Caco-2 (cell line): ENCODE measurements around the gene ATP10B. TPM values are rescaled to one million over a fixed set of nuclear protein-coding genes. Genes with fewer than 3 reads are reported as not detected.

Source experiments
- BruUV-seq: library from RNA; stranded (reverse); fragments of 400-500 nt; replicated peaks from 2 replicates; lab custom pipeline; 2021; lab: Mats Ljungman, UMichigan
- CTCF ChIA-PET: fragments of 300-600 bp; sonication (Branson Sonifier 250); formaldehyde crosslinking; loops from one replicate; lab custom pipeline; 2022; ENCODE audit warnings: antibody characterized with exemption; lab: Charles Lee
- POLR2A ChIA-PET: fragments of 300-600 bp; sonication (Branson Sonifier 250); formaldehyde crosslinking; loops from one replicate; lab custom pipeline; 2022; ENCODE audit warnings: antibody characterized with exemption; lab: Charles Lee
- DNase-seq, 2 experiments: peaks; one replicate each; pipeline versions ENCODE4 v3.0.0 to v3.0.0-alpha.2; 2020 to 2022
- H3K27me3 ChIP-seq: replicated peaks from 2 replicates; pipeline ENCODE4 v1.6.0; 2011; ENCODE audit warnings: low read length; ENCODE audit not compliant: control insufficient read depth, insufficient read depth
- H3K36me3 ChIP-seq: 2 replicates; pipeline ENCODE4 v1.5.1; 2011; ENCODE audit warnings: low read length; ENCODE audit not compliant: control insufficient read depth, insufficient read depth
- H3K4me1 ChIP-seq: fragments of 250-450 bp; sonication (Bioruptor Pico); 2 replicates; pipeline ENCODE4 v1.5.1; 2020; ENCODE audit warnings: mild to moderate bottlenecking
- H3K4me3 ChIP-seq: 2 replicates; pipeline ENCODE4 v1.5.1; 2011; ENCODE audit warnings: low read depth, mild to moderate bottlenecking, control low read depth, low read length
- H3K9me3 ChIP-seq: fragments of 250-450 bp; sonication (Bioruptor Pico); 2 replicates; pipeline ENCODE4 v1.5.1; 2020; ENCODE audit warnings: mild to moderate bottlenecking, moderate library complexity
- H3K27ac Mint-ChIP-seq: one replicate; pipeline ENCODE4 v1.8.0; 2022; ENCODE audit warnings: mixed read lengths; ENCODE audit not compliant: unreplicated experiment
- H3K27me3 Mint-ChIP-seq: one replicate; pipeline ENCODE4 v1.8.0; 2022; ENCODE audit warnings: mixed read lengths; ENCODE audit not compliant: insufficient read depth, unreplicated experiment
- H3K36me3 Mint-ChIP-seq: one replicate; pipeline ENCODE4 v1.8.0; 2022; ENCODE audit warnings: mild to moderate bottlenecking, mixed read lengths; ENCODE audit not compliant: insufficient read depth, unreplicated experiment
- H3K4me1 Mint-ChIP-seq: one replicate; pipeline ENCODE4 v1.8.0; 2022; ENCODE audit warnings: low read depth, mixed read lengths; ENCODE audit not compliant: unreplicated experiment
- H3K4me3 Mint-ChIP-seq: one replicate; pipeline ENCODE4 v1.8.0; 2022; ENCODE audit warnings: mild to moderate bottlenecking, moderate library complexity, mixed read lengths; ENCODE audit not compliant: unreplicated experiment
- H3K9me3 Mint-ChIP-seq: one replicate; pipeline ENCODE4 v1.8.0; 2022; ENCODE audit warnings: mixed read lengths; ENCODE audit not compliant: unreplicated experiment
- CTCF ChIP-seq, 2 experiments: fragments of 200-600 bp in 1 of 2; IDR thresholded peaks; 1 replicate in 1 of 2; 2 replicates in 1 of 2; pipeline versions ENCODE4 v1.5.1 to v1.8.0; 2011 to 2022; ENCODE audit warnings: antibody characterized with exemption in 1 of 2, control low read depth in 1 of 2, inconsistent platforms in 1 of 2, low read depth in 1 of 2, low read length in 1 of 2, mild to moderate bottlenecking in 1 of 2, moderate library complexity in 1 of 2; ENCODE audit not compliant: insufficient read depth in 1 of 2, severe bottlenecking in 1 of 2, unreplicated experiment in 1 of 2
- intact Hi-C: fragments of 100-400 bp; cut with micrococcal nuclease; formaldehyde crosslinking; loops from one replicate; pipeline ENCODE4 v1.10.0; 2022; ENCODE audit not compliant: unreplicated experiment
- total RNA-seq: library from RNA; stranded (reverse); gene quantifications from 2 replicates; pipeline ENCODE4 v1.2.3, GENCODE V29; 2022

The ATP10B gene
- total RNA-seq, 1 experiment from 2014 or later, result 0.43 TPM

- no peak for TF ChIP-seq CTCF (IDR thresholded peaks at IDR 0.05; ENCODE audit: insufficient read depth in 1 of 2, low read depth in 1 of 2, low read length in 1 of 2, severe bottlenecking in 1 of 2, unreplicated experiment in 1 of 2)
- POLR2A ChIA-PET, result no interaction called here
- H3K27me3 Mint-ChIP-seq, result peaks cover 2% of the 10 kb centered on the region
- H3K4me3 Mint-ChIP-seq, result no peak overlapping the region
- CTCF ChIA-PET, result interaction anchor here (0.7 kb wide), 1 partner anchor 262 kb away, joined by 5 read pairs; no protein-coding TSS in a partner anchor
- intact Hi-C loops, result no loop called here
- no TSS peak for BruUV-seq
- no peaks in the 10 kb centered on the region for H3K27me3 ChIP-seq
- DNase-seq, result no peak
- no peaks in the 10 kb centered on the region for H3K36me3 ChIP-seq
- no peak overlapping the region for H3K27ac Mint-ChIP-seq
- H3K4me1 Mint-ChIP-seq, result no peaks in the 10 kb centered on the region
- H3K9me3 ChIP-seq, result no peaks in the 10 kb centered on the region
- H3K4me1 ChIP-seq, result no peaks in the 10 kb centered on the region
- H3K36me3 Mint-ChIP-seq, result no peaks in the 10 kb centered on the region
- no peak overlapping the region for H3K4me3 ChIP-seq
- H3K9me3 Mint-ChIP-seq, result no peaks in the 10 kb centered on the region
Measured at GRCh38 chr5:160769301-160769700, 82.7 kb downstream of the ATP10B start.

GRCh38 chr5:160767062-160767461, 84.9 kb downstream of the ATP10B start:
- Mint-ChIP-seq H3K36me3 (no peaks in the 10 kb centered on the region), H3K9me3 (no peaks in the 10 kb centered on the region), H3K27me3 (peaks cover 4% of the 10 kb centered on the region), H3K4me1 (no peaks in the 10 kb centered on the region), H3K27ac (no peak overlapping the region), H3K4me3 (no peak overlapping the region)
- H3K36me3 ChIP-seq, result no peaks in the 10 kb centered on the region
- POLR2A ChIA-PET, result no interaction called here
- CTCF ChIA-PET, result no interaction called here
- H3K4me3 ChIP-seq, result no peak overlapping the region
- no peaks in the 10 kb centered on the region for H3K27me3 ChIP-seq
- no TSS peak for BruUV-seq
- intact Hi-C loops, result no loop called here
- no peaks in the 10 kb centered on the region for H3K4me1 ChIP-seq
- no peaks in the 10 kb centered on the region for H3K9me3 ChIP-seq
- no peak for DNase-seq
- TF ChIP-seq CTCF (IDR thresholded peaks at IDR 0.05; ENCODE audit: insufficient read depth in 1 of 2, low read depth in 1 of 2, low read length in 1 of 2, severe bottlenecking in 1 of 2, unreplicated experiment in 1 of 2), result no peak

DNA sequence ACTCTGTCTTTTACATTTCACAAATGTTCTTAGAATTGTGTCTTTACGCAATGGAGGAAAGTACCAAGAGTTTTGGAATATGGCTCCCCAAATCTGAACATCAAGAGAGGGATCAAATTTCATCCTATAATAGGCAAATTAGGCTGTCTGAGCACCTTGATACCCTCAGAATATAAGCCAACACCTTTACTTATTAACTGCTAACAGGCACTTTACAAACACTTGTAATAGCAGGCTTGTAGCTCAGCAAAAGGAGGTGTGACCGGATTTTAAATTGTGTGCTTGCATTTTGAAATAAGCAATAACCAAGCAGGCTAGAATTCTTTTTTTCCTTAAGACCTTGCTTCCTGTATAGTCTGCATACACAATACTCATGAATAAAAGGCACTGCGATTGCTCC, 92.0 kb downstream of the ATP10B start:
- CTCF ChIA-PET, result no interaction called here

More for the DNA sequence above, 92.0 kb downstream of the ATP10B start:
- H3K4me3 ChIP-seq, result no peak overlapping the region
- H3K4me1 ChIP-seq, result no peaks in the 10 kb centered on the region
- Mint-ChIP-seq H3K4me3 (no peak overlapping the region), H3K27ac (no peak overlapping the region), H3K4me1 (no peaks in the 10 kb centered on the region), H3K9me3 (peaks cover 9% of the 10 kb centered on the region), H3K36me3 (no peaks in the 10 kb centered on the region), H3K27me3 (peaks cover 4% of the 10 kb centered on the region)
- H3K9me3 ChIP-seq, result no peaks in the 10 kb centered on the region; the same call in 1 of the 2 replicates
- BruUV-seq, result no TSS peak
- no peaks in the 10 kb centered on the region for H3K36me3 ChIP-seq
- POLR2A ChIA-PET, result no interaction called here
- H3K27me3 ChIP-seq, result no peaks in the 10 kb centered on the region
- intact Hi-C loops, result no loop called here
- DNase-seq, result no peak
- no peak for TF ChIP-seq CTCF (IDR thresholded peaks at IDR 0.05; ENCODE audit: insufficient read depth in 1 of 2, low read depth in 1 of 2, low read length in 1 of 2, severe bottlenecking in 1 of 2, unreplicated experiment in 1 of 2)
